Suprapubic skin (tissue), 4 donors: ENCODE results near the gene APOO. TPM values are rescaled to one million over a fixed set of nuclear protein-coding genes. Genes with fewer than 3 reads are reported as not detected.

Experiments used
- DNase-seq, 2 donors: peaks; one replicate each; pipeline ENCODE4 v3.0.0-alpha.2; 2019; ENCODE audit warnings: low spot score in 2 of 2
- H3K27ac ChIP-seq: fragments of 200-600 bp; sonication (generic); one replicate; pipeline ENCODE4 v1.5.1; 2019
- H3K27me3 ChIP-seq: fragments of 200-600 bp; sonication (generic); one replicate; pipeline ENCODE4 v1.5.1; 2019
- H3K36me3 ChIP-seq: fragments of 200-600 bp; sonication (generic); one replicate; pipeline ENCODE4 v1.5.1; 2019
- H3K4me1 ChIP-seq: fragments of 200-600 bp; sonication (generic); one replicate; pipeline ENCODE4 v1.5.1; 2019
- H3K4me3 ChIP-seq: fragments of 200-600 bp; sonication (generic); one replicate; pipeline ENCODE4 v1.5.1; 2019; ENCODE audit warnings: mild to moderate bottlenecking
- H3K9me3 ChIP-seq: fragments of 200-600 bp; sonication (generic); one replicate; pipeline ENCODE4 v1.5.1; 2019
- CTCF ChIP-seq, 2 donors: fragments of 200-600 bp in 1 of 2; fragments of 450-650 bp in 1 of 2; sonication (generic) in 1 of 2; IDR thresholded peaks; one replicate each; pipeline ENCODE4 v1.5.1; 2016 to 2019; ENCODE audit warnings: antibody characterized with exemption in 2 of 2, mild to moderate bottlenecking in 1 of 2, moderate library complexity in 1 of 2
- EP300 ChIP-seq: sonication (generic); formaldehyde crosslinking; IDR thresholded peaks from one replicate; pipeline ENCODE4 v1.6.1; 2017; ENCODE audit warnings: antibody characterized with exemption
- POLR2A ChIP-seq, 2 donors: fragments of 450-650 bp; IDR thresholded peaks; one replicate each; pipeline ENCODE4 v1.6.1; 2017; ENCODE audit warnings: antibody characterized with exemption in 2 of 2, mild to moderate bottlenecking in 2 of 2, moderate library complexity in 2 of 2
- POLR2AphosphoS5 ChIP-seq, 3 donors: sonication (generic); formaldehyde crosslinking; IDR thresholded peaks; one replicate each; pipeline ENCODE4 v1.6.1; 2017; ENCODE audit warnings: antibody characterized with exemption in 3 of 3
- WGBS: methylation state at CpG from one replicate; pipeline ENCODE4 v1.1.5; 2018; 5-methylcytosine and 5-hydroxymethylcytosine counted together
- total RNA-seq, 4 donors: library from RNA; depleted of rRNA; stranded (reverse); fragments of >200 nt; gene quantifications; one replicate each; pipeline ENCODE4 v1.1.0, GENCODE V29; 2016

The APOO gene
- total RNA-seq, 4 donors from 2014 or later, result 6.2 to 14.1 (median 9.7) TPM

DNA sequence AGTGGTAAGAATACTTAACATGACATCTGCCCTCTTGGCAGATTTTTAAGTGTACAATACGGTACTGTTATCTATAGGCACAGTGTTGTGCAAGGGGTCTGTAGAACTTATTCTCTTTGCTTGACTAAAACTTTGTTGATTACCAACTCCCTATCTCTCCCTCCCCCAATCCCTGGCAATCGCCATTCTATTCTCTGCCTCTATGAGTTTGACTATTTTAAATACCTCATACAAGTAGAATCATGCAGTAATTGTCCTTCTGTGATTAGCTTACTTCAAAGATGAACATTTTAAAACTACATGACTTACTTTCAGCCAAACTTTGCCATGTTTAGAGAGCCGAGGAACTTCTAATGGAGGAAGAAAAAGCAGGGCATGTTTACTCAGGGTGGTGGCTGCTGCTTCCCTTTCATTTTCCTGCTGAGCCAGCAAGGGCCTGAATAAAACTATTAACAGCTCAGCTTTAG, 62.4 kb downstream of the APOO start:
- no peak overlapping the region for H3K4me3 ChIP-seq
- H3K36me3 ChIP-seq, result no peaks in the 10 kb centered on the region
- H3K9me3 ChIP-seq, result no peaks in the 10 kb centered on the region
- no peak for TF ChIP-seq POLR2A (IDR thresholded peaks at IDR 0.05)
- TF ChIP-seq EP300, result no peak
- TF ChIP-seq CTCF (IDR thresholded peaks at IDR 0.05), result no peak
- TF ChIP-seq POLR2AphosphoS5 (IDR thresholded peaks at IDR 0.05), result no peak
- WGBS, result 41% methylated on average over 3 of the region's 3 CpGs
- no peak for DNase-seq
- H3K4me1 ChIP-seq, result peaks cover 9% of the 10 kb centered on the region
- peak overlapping the region; percentile 56 for H3K27ac ChIP-seq
- H3K27me3 ChIP-seq, result no peaks in the 10 kb centered on the region

DNA sequence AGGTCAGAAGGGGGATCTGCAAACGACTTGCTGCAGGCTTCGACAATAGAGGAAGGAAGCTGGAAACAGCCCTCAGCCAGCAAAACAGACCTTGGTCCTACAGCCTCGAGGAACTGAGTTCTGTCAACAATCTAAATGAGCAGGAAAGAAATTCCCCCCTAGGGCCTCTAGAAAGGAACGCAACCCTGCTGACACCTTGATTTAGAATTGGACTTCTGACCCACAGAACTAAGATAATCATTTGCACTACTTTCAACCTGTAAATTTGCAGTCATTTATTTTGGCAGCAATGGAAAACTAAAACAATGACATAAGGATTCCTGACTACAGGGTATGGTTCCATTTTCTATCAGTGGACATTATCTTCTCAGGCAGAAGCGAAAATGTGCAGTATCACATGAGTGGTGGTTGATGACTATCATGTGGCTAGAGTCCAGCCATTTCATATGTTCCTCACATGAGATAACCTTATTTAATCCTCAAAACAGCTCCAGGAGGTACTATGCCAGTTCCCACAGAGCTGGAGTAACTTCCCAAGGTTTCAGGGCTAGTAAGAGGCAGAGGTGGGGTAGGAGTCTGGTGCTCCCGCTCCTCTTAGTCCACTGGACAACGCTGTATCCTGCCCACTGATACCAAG, 63.1 kb downstream of the APOO start:
- no peaks in the 10 kb centered on the region for H3K36me3 ChIP-seq
- WGBS, result 60% methylated on average over 7 of the region's 7 CpGs
- no peaks in the 10 kb centered on the region for H3K27me3 ChIP-seq
- peak overlapping the region; percentile 45 for H3K27ac ChIP-seq
- peaks cover 9% of the 10 kb centered on the region for H3K4me1 ChIP-seq
- no peak for DNase-seq
- H3K9me3 ChIP-seq, result no peaks in the 10 kb centered on the region
- TF ChIP-seq EP300, result no peak
- no peak for TF ChIP-seq CTCF (IDR thresholded peaks at IDR 0.05)
- TF ChIP-seq POLR2A (IDR thresholded peaks at IDR 0.05), result no peak
- no peak for TF ChIP-seq POLR2AphosphoS5 (IDR thresholded peaks at IDR 0.05)
- H3K4me3 ChIP-seq, result no peak overlapping the region

DNA sequence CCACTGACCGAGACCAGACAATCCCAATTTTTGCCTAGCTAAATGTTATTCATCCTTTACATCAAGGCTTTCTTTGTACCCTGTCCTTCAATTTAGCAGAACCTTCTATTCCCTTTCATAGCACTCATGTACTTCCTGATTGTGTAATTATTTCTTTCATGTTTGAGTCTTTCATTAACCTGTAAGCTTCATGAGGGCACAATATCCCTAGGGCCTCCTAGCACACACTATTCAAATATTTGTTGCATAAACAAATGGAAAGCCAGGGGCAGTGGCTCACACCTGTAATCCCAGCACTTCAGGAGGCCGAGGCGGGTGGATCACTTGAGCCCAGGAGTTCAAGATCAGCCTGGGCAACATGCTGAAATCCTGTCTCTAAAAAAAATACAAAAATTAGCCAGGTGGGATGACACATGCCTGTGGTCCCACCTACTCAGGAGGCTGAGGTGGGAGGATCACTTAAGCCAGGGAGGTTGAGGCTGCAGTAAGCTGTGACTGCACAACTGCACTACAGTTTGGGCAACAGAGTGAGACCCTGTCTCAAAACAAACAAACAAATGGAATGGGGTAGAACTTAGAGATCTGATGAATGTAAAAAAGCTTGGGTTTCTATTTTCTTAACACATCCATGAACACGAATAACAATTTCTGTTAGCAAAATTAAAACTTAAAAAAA, 65.8 kb downstream of the APOO start:
- TF ChIP-seq POLR2AphosphoS5 (IDR thresholded peaks at IDR 0.05) (no peak), CTCF (IDR thresholded peaks at IDR 0.05) (no peak), EP300 (no peak), POLR2A (IDR thresholded peaks at IDR 0.05) (no peak)
- Histone ChIP-seq H3K4me1 (peaks cover 9% of the 10 kb centered on the region), H3K4me3 (no peak overlapping the region), H3K36me3 (no peaks in the 10 kb centered on the region), H3K27ac (no peak overlapping the region), H3K9me3 (no peaks in the 10 kb centered on the region), H3K27me3 (no peaks in the 10 kb centered on the region)
- DNase-seq, result no peak
- 88% methylated on average over 4 of the region's 4 CpGs for WGBS

DNA sequence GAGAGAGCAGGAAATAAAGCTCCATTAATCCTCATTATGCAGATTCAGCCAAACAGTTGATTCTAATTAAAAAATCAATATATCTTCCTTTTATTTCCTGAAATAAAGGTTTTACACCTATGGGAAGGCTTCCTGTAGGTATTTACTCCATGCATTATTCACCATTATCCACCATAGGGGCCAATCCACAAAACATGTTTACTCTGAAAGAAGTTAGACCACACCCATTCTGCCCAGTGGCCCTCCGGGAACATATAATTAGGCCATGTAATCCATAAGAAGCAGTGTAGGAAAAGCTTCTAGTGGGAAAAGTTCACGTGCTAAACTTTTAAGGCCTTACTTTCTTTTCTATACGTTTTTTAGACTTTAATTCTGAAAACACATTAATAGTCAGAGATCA, 67.1 kb downstream of the APOO start:
- no peaks in the 10 kb centered on the region for H3K27me3 ChIP-seq
- 63% methylated on average over 3 of the region's 3 CpGs for WGBS
- no peaks in the 10 kb centered on the region for H3K9me3 ChIP-seq
- DNase-seq, result no peak
- H3K4me3 ChIP-seq, result no peak overlapping the region
- no peaks in the 10 kb centered on the region for H3K36me3 ChIP-seq
- H3K27ac ChIP-seq, result no peak overlapping the region
- peaks cover 8% of the 10 kb centered on the region for H3K4me1 ChIP-seq
- no peak for TF ChIP-seq POLR2AphosphoS5 (IDR thresholded peaks at IDR 0.05)
- TF ChIP-seq EP300, result no peak
- TF ChIP-seq CTCF (IDR thresholded peaks at IDR 0.05), result no peak
- TF ChIP-seq POLR2A (IDR thresholded peaks at IDR 0.05), result no peak

DNA sequence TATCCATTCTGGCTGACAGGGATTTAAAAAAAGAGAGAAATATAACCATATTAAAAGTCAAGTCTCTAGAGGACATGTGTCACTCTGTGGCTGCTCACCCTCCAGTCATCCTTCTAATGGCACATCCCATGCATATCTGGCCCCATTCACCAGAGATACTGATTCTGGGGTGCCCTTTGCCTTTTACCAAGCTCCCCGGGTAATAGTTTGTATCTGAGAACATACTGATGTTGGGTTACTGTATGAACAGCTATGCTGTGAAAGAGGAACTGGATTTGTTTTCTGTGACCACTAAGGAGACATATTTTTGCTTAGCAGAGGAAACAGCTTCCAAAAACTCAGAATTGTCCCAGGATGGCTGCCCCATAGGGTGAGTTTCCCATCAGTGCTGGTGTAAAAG, 68.8 kb downstream of the APOO start:
- H3K4me3 ChIP-seq, result no peak overlapping the region
- no peaks in the 10 kb centered on the region for H3K36me3 ChIP-seq
- H3K27ac ChIP-seq, result no peak overlapping the region
- TF ChIP-seq POLR2A (IDR thresholded peaks at IDR 0.05) (no peak), CTCF (IDR thresholded peaks at IDR 0.05) (no peak), POLR2AphosphoS5 (IDR thresholded peaks at IDR 0.05) (no peak), EP300 (no peak)
- no peaks in the 10 kb centered on the region for H3K4me1 ChIP-seq
- no peaks in the 10 kb centered on the region for H3K9me3 ChIP-seq
- WGBS, result 92% methylated on average over 1 of the region's 1 CpG
- no peak for DNase-seq
- H3K27me3 ChIP-seq, result no peaks in the 10 kb centered on the region
